Lower leg skin (tissue), 4 donors: ENCODE measurements around the gene TNFRSF19. TPM values are rescaled to one million over a fixed set of nuclear protein-coding genes. Genes with fewer than 3 reads are reported as not detected.

Source experiments
- DNase-seq, 2 donors: peaks; one replicate each; pipeline ENCODE4 v3.0.0-alpha.2; 2019; ENCODE audit warnings: low spot score in 2 of 2
- H3K4me3 ChIP-seq: fragments of 200-600 bp; sonication (generic); 2 replicates; pipeline ENCODE4 v1.5.1; 2017; ENCODE audit warnings: mild to moderate bottlenecking, low read depth; ENCODE audit not compliant: poor library complexity, severe bottlenecking
- CTCF ChIP-seq, 3 donors: fragments of 450-650 bp; IDR thresholded peaks; one replicate each; pipeline ENCODE4 v1.5.1; 2016; ENCODE audit warnings: antibody characterized with exemption in 3 of 3, mild to moderate bottlenecking in 3 of 3, moderate library complexity in 2 of 3
- POLR2A ChIP-seq, 2 donors: fragments of 450-650 bp; IDR thresholded peaks; one replicate each; pipeline ENCODE4 v1.6.1; 2016 to 2017; ENCODE audit warnings: antibody characterized with exemption in 2 of 2, mild to moderate bottlenecking in 1 of 2, moderate library complexity in 1 of 2
- WGBS, 2 donors: methylation state at CpG; one replicate each; pipeline ENCODE4 v1.1.5; 2018; 5-methylcytosine and 5-hydroxymethylcytosine counted together
- intact Hi-C: fragments of 100-400 bp; cut with DNase I; formaldehyde crosslinking; loops from one replicate; pipeline ENCODE4 v1.15.0; 2023; ENCODE audit warnings: low total_unique reads
- total RNA-seq, 4 donors: library from RNA; depleted of rRNA; stranded (reverse); fragments of >200 nt; gene quantifications; one replicate each; pipeline ENCODE4 v1.1.0, GENCODE V29; 2016

Gene TNFRSF19
- total RNA-seq, 4 donors from 2014 or later, result 51.2 to 106 (median 72.5) TPM

- intact Hi-C loops, result no loop called here
- TF ChIP-seq POLR2A (IDR thresholded peaks at IDR 0.05) (no peak), CTCF (IDR thresholded peaks at IDR 0.05) (no peak)
- no peak overlapping the region for H3K4me3 ChIP-seq
- no peak for DNase-seq
- WGBS, 2 donors, result 98% methylated on average over 7 of the region's 7 CpGs
Observed at GRCh38 chr13:23560571-23561089, 9.6 kb upstream of the TNFRSF19 start.

- TF ChIP-seq POLR2A (IDR thresholded peaks at IDR 0.05) (no peak), CTCF (IDR thresholded peaks at IDR 0.05) (no peak)
- DNase-seq, result no peak
- H3K4me3 ChIP-seq, result no peak overlapping the region
- intact Hi-C loops, result no loop called here
- WGBS, 2 donors, result 87 to 94% methylated on average over 3 of the region's 3 CpGs
Observed at GRCh38 chr13:23561261-23561660, 9.0 kb upstream of the TNFRSF19 start.

- TF ChIP-seq POLR2A (IDR thresholded peaks at IDR 0.05), result no peak
- DNase-seq, result no peak
- H3K4me3 ChIP-seq, result no peak overlapping the region
- WGBS, 2 donors, result 90% methylated on average over 4 of the region's 4 CpGs
- intact Hi-C loops, result no loop called here
Observed at GRCh38 chr13:23563085-23563845, 6.9 kb upstream of the TNFRSF19 start.

GRCh38 chr13:23567906-23568460 lies 2.2 kb upstream of the TNFRSF19 start:
- WGBS, 2 donors, result 71 to 72% methylated on average over 9 of the region's 9 CpGs
- intact Hi-C loops, result no loop called here
- no peak for TF ChIP-seq POLR2A (IDR thresholded peaks at IDR 0.05)
- TF ChIP-seq CTCF (IDR thresholded peaks at IDR 0.05), result no peak
- no peak overlapping the region for H3K4me3 ChIP-seq
- DNase-seq, result no peak

GRCh38 chr13:23570921-23571315 lies 706 bp downstream of the TNFRSF19 start:
- no peak for DNase-seq
- no peak for TF ChIP-seq POLR2A (IDR thresholded peaks at IDR 0.05)
- TF ChIP-seq CTCF (IDR thresholded peaks at IDR 0.05), result no peak
- intact Hi-C loops, result loop anchor here (10.0 kb wide), 1 partner anchor 106 kb away; no protein-coding TSS in a partner anchor
- WGBS, 2 donors, result 23 to 25% methylated on average over 2 of the region's 2 CpGs
- no peak overlapping the region for H3K4me3 ChIP-seq

- 30 to 43% methylated on average over 2 of the region's 2 CpGs for WGBS, 2 donors
- DNase-seq, result no peak
- intact Hi-C loops, result loop anchor here (10.0 kb wide), 1 partner anchor 107 kb away; no protein-coding TSS in a partner anchor
- TF ChIP-seq POLR2A (IDR thresholded peaks at IDR 0.05), result no peak
- no peak for TF ChIP-seq CTCF (IDR thresholded peaks at IDR 0.05)
- H3K4me3 ChIP-seq, result no peak overlapping the region
Observed at GRCh38 chr13:23571431-23571830, 1.2 kb downstream of the TNFRSF19 start.
